ENCODE measurements around the gene PNPLA7.
A peak's percentile ranks its signal among the peaks of the same experiment; 100 is the strongest.
"Not testable (repeated sequence)": the region's sequence is repeated elsewhere in the genome, so short reads cannot be mapped to it uniquely, and the experiment has no call there.

Gene PNPLA7

GRCh38 chr9:137459152-137459600 is 91.0 kb downstream of the PNPLA7 start, which contains the start of gene NSMF:
Gene NSMF (minus strand): TSS chr9:137459334. CDS start chr9:137459102, 232 bp downstream.
- DNase-seq, result peak; percentile 93

GRCh38 chr9:137458194-137459151 is 91.7 kb downstream of the PNPLA7 start:
- no peak for DNase-seq

- no peak for DNase-seq
Observed at GRCh38 chr9:137457406-137458193, 92.6 kb downstream of the PNPLA7 start.

GRCh38 chr9:137456864-137457405 is 93.3 kb downstream of the PNPLA7 start:
- no peak for DNase-seq

- DNase-seq, result no peak
Observed at GRCh38 chr9:137456061-137456863, 93.9 kb downstream of the PNPLA7 start.

- no peak for DNase-seq
Observed at GRCh38 chr9:137455359-137455991, 94.7 kb downstream of the PNPLA7 start.

GRCh38 chr9:137454597-137455358 is 95.4 kb downstream of the PNPLA7 start:
- DNase-seq, result no peak

- DNase-seq, result peak; percentile 41 to 56
Observed at GRCh38 chr9:137454145-137454596, 96.0 kb downstream of the PNPLA7 start.

GRCh38 chr9:137453643-137454081 is 96.5 kb downstream of the PNPLA7 start:
- DNase-seq, result peak; percentile 62 to 68

GRCh38 chr9:137452761-137453642 is 97.2 kb downstream of the PNPLA7 start:
- no peak for DNase-seq

GRCh38 chr9:137452006-137452760 is 98.0 kb downstream of the PNPLA7 start:
- no peak for DNase-seq

- not testable (repeated sequence) for DNase-seq
Observed at GRCh38 chr9:137451264-137452005, 98.8 kb downstream of the PNPLA7 start.

- DNase-seq, result not testable (repeated sequence)
Observed at GRCh38 chr9:137450539-137451222, 99.5 kb downstream of the PNPLA7 start.

GRCh38 chr9:137449931-137450538 is 100.2 kb downstream of the PNPLA7 start:
- DNase-seq, result no peak

GRCh38 chr9:137449081-137449844 is 100.9 kb downstream of the PNPLA7 start:
- no peak for DNase-seq

GRCh38 chr9:137448602-137448962 is 101.6 kb downstream of the PNPLA7 start:
- no peak for DNase-seq

All from activated CD4-positive, alpha-beta T cell treated with anti-CD3 and anti-CD28 coated beads, Interleukin-2, amount 50 U/mL, for 48 hours (primary cell).